BLaER1 treated with 17β-estradiol and CSF1 and Interleukin-3, amounts not matched to agents 10 nM and 100 nM (cell line): ENCODE results near the gene CST2.
"Not testable (repeated sequence)": the region's sequence is repeated elsewhere in the genome, so short reads cannot be mapped to it uniquely, and the experiment has no call there.

ENCODE experiments used
- H3K27ac ChIP-seq, 11 experiments: shearing (Covaris generic); formaldehyde crosslinking; 2 replicates each; pipeline ENCODE4 v1.8.1; 2022
- H3K27me3 ChIP-seq, 11 experiments: shearing (Covaris generic); formaldehyde crosslinking; 2 replicates each; pipeline ENCODE4 v1.8.1; 2022
- H3K36me3 ChIP-seq, 11 experiments: shearing (Covaris generic); formaldehyde crosslinking; 2 replicates each; pipeline ENCODE4 v1.8.1; 2022
- H3K4me1 ChIP-seq, 10 experiments: shearing (Covaris generic); formaldehyde crosslinking; 2 replicates each; pipeline ENCODE4 v1.8.1; 2022
- H3K4me2 ChIP-seq, 11 experiments: shearing (Covaris generic); formaldehyde crosslinking; 2 replicates each; pipeline ENCODE4 v1.8.1; 2022
- H3K4me3 ChIP-seq, 10 experiments: shearing (Covaris generic); formaldehyde crosslinking; 2 replicates each; pipeline ENCODE4 v1.8.1; 2022
- H3K9ac ChIP-seq, 11 experiments: shearing (Covaris generic); formaldehyde crosslinking; 2 replicates each; pipeline ENCODE4 v1.8.1; 2022
- H3K9me3 ChIP-seq, 11 experiments: shearing (Covaris generic); formaldehyde crosslinking; replicated peaks in 1 of 11; 2 replicates each; pipeline ENCODE4 v1.8.1; 2022
- H4K20me1 ChIP-seq, 11 experiments: shearing (Covaris generic); formaldehyde crosslinking; 2 replicates each; pipeline ENCODE4 v1.8.1; 2022
- Cebpa-rat ChIP-seq, 11 experiments: shearing (Covaris generic); IDR thresholded peaks; 2 replicates each; pipeline ENCODE4 v1.8.1; 2022

CST2 gene

DNA sequence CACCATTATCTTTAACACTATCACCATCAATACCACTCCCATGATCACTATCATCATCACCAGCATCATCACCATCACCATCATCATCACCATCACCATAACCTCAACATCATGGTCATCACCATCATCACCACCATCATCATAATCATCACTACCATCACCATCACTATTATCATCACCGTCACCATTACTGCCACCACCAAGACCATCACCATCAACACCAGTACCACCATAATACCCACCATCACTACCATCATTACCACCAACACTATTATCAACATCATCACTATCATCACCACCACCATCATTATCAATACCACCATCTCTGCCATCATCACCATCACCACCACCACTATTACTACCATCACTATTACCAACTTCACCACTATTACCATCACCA is 43.1 kb downstream of the CST2 start:
- Histone ChIP-seq H3K9ac (no peak overlapping the region), H3K27me3 (no peaks in the 10 kb centered on the region), H4K20me1 (no peaks in the 10 kb centered on the region), H3K9me3 (peaks cover 0 to 10% (median 4%) of the 10 kb centered on the region in 11 experiments; a peak in 9 of 22 replicates), H3K36me3 (no peaks in the 10 kb centered on the region), H3K4me2 (no peak overlapping the region), H3K4me1 (peaks cover 0 to 23% (median 16%) of the 10 kb centered on the region in 10 experiments; a peak in 13 of 20 replicates), H3K27ac (no peak overlapping the region), H3K4me3 (no peak overlapping the region)
- TF ChIP-seq Cebpa-rat (IDR thresholded peaks at IDR 0.05): no peak

DNA sequence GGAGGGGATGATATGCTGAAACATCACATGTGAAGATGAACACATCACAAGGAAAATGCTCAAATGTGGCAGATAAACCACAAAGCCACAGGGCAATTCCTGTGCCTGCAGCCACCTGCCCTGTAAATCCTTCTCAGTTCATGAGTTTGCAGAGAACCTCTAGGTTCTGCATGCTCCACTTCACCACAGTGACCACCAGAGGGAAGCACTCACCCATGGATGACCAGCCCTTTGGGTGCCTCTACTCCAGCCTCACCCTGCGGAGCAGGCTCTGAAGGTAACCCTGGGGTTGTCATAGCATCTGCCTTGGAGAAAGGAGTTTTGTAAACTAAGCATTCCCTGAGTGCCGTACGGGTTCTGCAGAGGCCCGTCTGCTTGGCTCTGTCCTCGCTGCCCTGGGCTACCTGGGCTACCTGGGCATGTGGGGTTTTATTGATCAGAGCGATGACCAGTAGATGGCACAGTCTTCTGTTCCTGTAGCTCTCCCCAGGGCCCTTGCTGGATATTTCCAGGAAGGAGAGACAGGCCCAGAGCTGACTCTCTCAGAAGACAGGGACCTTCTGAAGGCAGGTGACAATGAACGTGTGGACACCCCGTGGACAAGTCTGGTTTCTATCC is 44.1 kb downstream of the CST2 start:
- Histone ChIP-seq H3K9ac (no peak overlapping the region), H4K20me1 (no peaks in the 10 kb centered on the region), H3K4me3 (no peak overlapping the region), H3K36me3 (no peaks in the 10 kb centered on the region), H3K4me2 (peak overlapping the region in 8 of 11 experiments; percentile 13 to 77 (median 60); a peak in 14 of 22 replicates), H3K9me3 (peaks cover 0 to 7% (median 1%) of the 10 kb centered on the region in 11 experiments; a peak in 9 of 22 replicates), H3K27ac (no peak overlapping the region), H3K27me3 (no peaks in the 10 kb centered on the region), H3K4me1 (peaks cover 0 to 26% (median 16%) of the 10 kb centered on the region in 10 experiments; a peak in 13 of 20 replicates)
- no peak for TF ChIP-seq Cebpa-rat (IDR thresholded peaks at IDR 0.05)

- not testable (repeated sequence) for H3K27me3 ChIP-seq, H3K4me3 ChIP-seq, H3K27ac ChIP-seq, H3K36me3 ChIP-seq, H4K20me1 ChIP-seq, H3K9ac ChIP-seq
- Histone ChIP-seq H3K4me1 (peaks cover 0 to 53% (median 37%) of the 10 kb centered on the region in 10 experiments; a peak in 16 of 20 replicates), H3K9me3 (peaks cover 0 to 11% (median 5%) of the 10 kb centered on the region in 11 experiments; a peak in 5 of 22 replicates), H3K4me2 (peak overlapping the region in 3 of 11 experiments; percentile 26 to 34 (median 27); a peak in 3 of 22 replicates)
These were observed 47.9 kb downstream of the CST2 start for GRCh38 chr20:23778676-23779075.

- H3K27me3 ChIP-seq, H3K9ac ChIP-seq, H3K27ac ChIP-seq, H4K20me1 ChIP-seq, H3K4me3 ChIP-seq, H3K36me3 ChIP-seq, H3K4me2 ChIP-seq: not testable (repeated sequence)
- H3K9me3 ChIP-seq: peaks cover 0 to 11% (median 5%) of the 10 kb centered on the region in 11 experiments; a peak in 5 of 22 replicates
- peaks cover 0 to 48% (median 32%) of the 10 kb centered on the region in 10 experiments; a peak in 16 of 20 replicates for H3K4me1 ChIP-seq
These were observed 49.1 kb downstream of the CST2 start for GRCh38 chr20:23777380-23777779.

DNA sequence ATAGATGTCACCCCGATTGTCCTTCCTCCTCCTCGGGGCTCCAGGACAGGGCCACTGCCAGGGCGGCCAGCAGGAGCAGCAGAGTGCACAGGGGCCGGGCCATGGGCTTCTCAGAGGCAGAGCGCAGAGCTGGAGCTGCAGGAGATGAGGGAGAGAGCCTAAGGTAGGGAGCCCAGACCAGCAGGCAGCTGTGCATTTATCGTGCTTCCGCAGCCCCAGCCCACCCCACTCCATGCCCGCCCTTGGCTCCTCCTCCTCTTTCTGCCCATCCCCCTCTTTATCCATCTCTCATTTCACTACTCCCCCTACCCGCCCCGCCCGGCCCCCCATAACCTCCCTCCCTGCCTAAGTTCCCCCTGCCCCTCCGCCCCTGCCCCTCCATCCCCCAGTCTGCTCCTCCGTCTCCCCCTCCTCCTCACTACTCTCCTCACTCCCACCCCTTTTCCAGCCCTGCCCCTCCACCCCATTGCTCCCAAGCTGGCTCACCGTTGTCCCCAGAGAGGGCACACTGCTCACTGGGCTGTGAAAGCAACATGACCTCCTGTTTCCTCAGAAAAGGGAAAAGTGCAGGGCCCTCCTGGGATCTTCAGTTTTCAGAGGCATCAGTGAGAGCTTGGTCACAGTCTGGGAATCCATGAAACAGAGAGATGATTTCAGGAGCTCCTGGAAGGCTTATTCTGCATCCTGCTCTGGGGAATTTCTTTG is 50.3 kb downstream of the CST2 start:
- peak overlapping the region; percentile 9 to 91 (median 82); a peak in 19 of 22 replicates for H3K4me2 ChIP-seq
- H3K4me1 ChIP-seq: peaks cover 0 to 36% (median 21%) of the 10 kb centered on the region in 10 experiments; a peak in 16 of 20 replicates
- H3K9me3 ChIP-seq: peaks cover 0 to 11% (median 5%) of the 10 kb centered on the region in 11 experiments; a peak in 5 of 22 replicates
- H3K4me3 ChIP-seq: no peak overlapping the region
- H3K27me3 ChIP-seq: no peaks in the 10 kb centered on the region
- H3K9ac ChIP-seq: 0 out of 22 replicates have a peak overlapping the region, but pooled peaks of 1 of the 11 experiments have one; percentile 1
- H3K36me3 ChIP-seq: no peaks in the 10 kb centered on the region
- no peak for TF ChIP-seq Cebpa-rat (IDR thresholded peaks at IDR 0.05)
- H4K20me1 ChIP-seq: no peaks in the 10 kb centered on the region; a peak in 1 of 22 replicates
- H3K27ac ChIP-seq: no peak overlapping the region

DNA sequence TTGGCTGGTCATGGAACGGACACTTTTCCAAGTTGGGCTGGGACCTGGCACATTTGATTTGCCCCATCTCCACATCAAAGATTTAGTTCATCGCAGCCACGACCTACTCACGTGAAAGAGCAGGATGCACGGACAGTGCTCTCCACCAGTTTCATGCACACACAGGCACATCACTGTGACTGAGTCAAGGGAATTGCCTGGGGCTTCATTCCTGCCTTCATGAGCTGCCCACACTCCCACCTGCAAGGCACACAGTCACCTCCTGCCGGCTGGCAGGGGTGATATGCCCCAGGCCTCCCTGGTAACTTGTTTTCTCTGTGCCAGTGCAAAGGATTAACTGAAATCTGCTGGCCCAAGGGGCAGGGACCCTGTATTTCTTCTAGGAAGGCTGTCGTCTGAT is 52.4 kb downstream of the CST2 start:
- Histone ChIP-seq H3K27me3 (no peaks in the 10 kb centered on the region), H3K9me3 (peaks cover 0 to 11% (median 0%) of the 10 kb centered on the region in 11 experiments; a peak in 2 of 22 replicates), H3K4me3 (no peak overlapping the region), H4K20me1 (no peaks in the 10 kb centered on the region; a peak in 1 of 22 replicates), H3K27ac (no peak overlapping the region), H3K4me1 (peaks cover 0 to 35% (median 21%) of the 10 kb centered on the region in 10 experiments; a peak in 16 of 20 replicates), H3K36me3 (no peaks in the 10 kb centered on the region), H3K9ac (no peak overlapping the region), H3K4me2 (peak overlapping the region in 4 of 11 experiments; percentile 1 to 89 (median 50); a peak in 2 of 22 replicates)
- TF ChIP-seq Cebpa-rat (IDR thresholded peaks at IDR 0.05): no peak
